HG02610 (cell line): Measurements from ENCODE around the gene PARD3.
"Not testable (repeated sequence)": the region's sequence is repeated elsewhere in the genome, so short reads cannot be mapped to it uniquely, and the experiment has no call there.

Experiments used
- ATAC-seq: cut with Tn5 transposase; IDR thresholded peaks from one replicate; pipeline ENCODE4 v1.9.1; 2021; ENCODE audit warnings: mild to moderate bottlenecking, moderate library complexity; ENCODE audit not compliant: unreplicated experiment

PARD3 gene

DNA sequence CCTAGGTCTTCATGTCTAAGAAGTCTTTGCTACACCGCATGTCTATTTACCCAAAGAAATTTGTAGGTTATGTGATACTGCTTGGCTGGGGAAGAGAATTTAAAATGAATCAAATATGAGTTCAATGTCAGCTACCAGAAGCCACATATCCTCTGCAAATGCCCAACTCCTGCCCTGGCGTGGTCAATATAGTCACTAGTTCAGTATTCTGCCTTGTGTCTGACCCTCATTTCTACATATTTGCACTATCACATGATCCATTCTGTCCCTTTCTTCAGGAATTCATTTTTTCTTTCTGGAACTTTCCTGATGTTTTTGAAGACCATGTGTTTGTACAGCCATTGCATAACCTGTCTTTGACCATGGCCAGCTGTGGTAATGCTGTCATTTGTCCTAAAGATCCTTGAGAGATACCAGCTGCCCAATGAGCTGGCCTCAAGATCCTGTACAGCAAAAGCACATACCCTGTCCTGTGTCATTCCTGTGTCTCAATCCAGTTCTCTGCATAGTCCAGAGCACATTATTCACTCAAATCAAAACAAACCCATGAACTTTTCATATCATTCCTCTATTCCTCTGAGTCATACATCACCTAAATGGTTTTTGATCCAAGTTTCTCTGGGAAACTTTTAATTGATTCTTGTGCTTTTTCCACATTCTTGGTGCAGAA, 524.5 kb downstream of the PARD3 start:
- no peak for ATAC-seq

DNA sequence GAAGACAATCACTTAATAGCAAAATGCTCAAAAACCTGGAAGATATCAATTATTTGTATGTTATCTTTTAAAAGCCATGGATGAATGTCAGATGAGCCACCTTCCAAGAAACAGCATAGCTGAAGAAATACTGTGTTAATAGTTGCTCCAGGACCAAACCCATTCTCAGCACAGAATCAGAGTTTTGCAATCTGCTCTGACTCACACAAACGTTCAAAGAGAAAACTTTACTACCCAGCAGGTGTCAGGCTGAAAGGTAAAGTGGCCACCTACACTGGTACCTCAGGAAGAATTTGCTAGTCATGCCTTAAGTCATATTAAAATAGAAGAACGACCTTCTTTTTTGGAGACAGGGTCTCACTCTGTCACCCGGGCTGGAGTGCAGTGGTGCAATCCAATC, 526.5 kb downstream of the PARD3 start:
- no peak for ATAC-seq

DNA sequence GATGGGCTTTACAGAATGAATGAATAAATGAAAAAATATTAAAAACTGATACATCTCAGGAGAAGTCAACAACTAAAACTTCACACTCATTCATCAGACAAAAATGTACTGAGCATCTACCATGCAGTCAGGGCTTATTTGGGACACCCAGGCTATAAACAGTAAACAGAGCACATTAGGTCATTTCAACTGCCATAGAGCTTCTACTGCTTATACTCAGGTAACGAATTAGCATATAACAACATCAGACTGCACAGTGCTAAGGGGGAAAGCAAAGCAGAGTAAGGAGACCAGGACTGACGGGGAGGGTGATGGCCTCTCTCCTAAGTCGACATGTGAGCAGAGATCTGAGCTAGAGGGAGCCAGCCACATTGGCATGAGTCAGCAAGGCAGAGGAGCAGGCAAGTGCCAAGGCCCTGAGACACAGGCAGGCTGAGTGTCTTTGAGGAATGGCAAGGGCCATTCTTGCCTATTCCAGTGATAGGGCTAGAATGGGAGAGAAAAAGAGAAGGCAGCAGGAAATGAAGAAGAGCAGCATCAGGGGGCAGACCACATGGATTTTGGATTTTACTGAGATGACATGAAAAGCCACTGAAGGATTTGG, 528.9 kb downstream of the PARD3 start:
- no peak for ATAC-seq

DNA sequence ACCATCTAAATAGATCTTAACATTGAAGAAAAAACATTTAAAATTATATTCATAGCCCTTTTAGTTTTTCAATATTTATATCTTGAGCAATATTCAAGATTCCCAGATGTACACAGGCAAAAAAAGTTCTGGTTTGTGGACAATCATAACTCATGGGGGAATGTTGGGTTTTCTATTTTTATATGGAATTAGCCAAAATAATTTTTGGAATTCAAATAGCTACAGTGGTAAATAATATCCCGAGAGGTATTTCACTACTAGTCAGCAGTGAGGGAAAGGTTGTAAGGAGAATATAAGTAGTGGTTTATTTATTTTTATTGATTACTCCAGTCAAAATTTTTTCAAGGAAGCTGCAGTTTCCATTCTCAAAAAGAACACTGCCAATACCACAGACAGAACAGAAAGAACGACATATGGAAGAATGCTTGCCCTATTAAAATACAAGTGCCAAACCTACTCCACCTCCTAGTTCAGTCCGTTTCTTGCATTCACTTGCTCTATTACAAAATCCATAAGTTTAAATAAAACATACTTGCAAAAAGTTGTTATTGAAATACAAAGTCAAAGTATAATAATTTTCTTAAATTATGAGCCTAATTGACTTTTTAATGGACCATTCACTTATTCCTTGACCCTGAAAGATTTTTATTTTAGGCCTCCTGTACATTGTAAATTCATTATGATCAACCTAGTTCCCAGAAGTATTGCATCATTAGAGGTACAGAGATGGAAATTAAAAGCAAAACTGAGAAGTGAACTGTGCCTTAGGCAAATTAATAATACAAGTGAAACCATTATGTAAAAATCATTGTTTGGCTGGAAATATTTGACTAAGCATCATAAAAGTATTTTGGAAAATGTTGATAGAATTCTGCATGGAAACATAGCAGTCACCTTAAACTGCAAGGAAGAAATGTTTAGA, 533.2 kb downstream of the PARD3 start:
- no peak for ATAC-seq

DNA sequence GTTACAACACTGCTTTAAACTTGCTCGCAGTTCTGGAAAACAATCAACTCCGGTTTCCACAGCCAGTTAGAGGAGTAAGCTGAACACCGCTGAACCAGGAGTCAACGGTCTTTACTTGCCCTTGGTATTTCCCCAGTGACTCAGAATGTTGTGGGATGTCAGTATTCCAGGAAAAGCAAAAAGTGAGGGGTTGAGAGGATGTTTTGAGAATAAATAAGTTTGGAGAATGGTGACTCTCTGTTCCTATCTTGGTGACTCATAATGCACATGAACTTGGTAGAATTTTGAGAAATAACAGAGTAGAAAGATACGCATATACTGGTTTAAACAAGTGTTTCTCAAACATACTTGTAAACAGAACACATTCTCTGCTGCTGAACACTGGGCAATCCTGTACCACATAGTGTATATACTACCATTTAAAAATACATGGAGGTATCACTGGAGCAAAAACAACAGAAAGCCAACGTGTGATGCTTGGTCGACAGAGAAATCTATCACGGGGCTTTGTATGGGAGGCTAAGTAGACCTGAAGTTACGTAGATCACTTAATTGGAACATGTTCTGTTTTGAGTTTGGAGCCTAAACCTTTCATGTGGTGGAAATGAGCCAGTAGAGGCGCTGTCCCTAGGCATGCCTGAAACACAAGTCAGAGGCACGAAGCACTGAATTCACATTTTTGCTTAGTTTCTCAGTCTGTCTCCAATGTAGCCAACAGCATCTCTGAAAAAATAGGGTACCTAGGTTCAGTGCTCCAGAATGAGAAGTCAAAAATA, 534.3 kb downstream of the PARD3 start:
- ATAC-seq = no peak

DNA sequence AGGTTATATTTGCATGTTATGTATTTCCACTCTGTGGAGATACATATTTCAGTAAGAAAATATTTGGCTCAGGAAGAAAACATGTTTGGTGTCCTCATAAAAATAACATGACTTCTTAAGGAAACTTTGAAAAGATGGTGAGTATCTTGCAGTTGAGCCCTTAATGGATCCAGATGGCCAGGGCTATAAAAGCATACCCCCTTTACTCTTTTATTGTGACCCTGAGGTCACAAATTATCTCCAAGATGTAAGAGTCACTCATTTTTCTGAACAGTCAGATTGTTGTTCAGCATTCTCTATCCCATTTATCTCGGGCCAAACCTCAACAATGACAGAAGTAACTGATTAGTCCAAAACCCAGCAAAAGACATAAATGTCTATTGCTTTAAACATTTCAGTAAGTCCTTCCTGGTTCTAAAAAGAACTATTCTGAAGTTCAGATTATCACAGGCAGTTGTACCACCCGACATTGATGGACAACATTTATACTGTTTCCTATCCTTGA, 539.4 kb downstream of the PARD3 start:
- ATAC-seq = no peak

DNA sequence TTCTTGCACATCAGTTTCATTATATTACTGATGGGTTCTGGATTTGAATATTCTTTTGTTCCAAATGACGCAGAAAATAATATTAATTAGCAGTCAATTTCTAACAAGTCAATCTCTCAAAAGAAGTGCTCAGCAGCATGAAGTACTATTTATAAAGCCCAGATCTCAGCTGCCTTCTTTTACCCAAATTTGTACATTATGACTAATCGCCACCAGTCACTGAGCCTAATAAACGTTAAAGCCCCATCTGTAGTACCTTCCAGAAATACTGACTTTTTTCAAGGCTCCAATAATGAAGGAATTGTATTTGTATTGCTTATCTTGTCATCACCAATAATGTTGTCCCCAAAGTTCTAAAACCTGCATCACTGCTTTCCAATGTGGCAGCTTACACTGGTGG, 540.2 kb downstream of the PARD3 start:
- ATAC-seq = no peak

DNA sequence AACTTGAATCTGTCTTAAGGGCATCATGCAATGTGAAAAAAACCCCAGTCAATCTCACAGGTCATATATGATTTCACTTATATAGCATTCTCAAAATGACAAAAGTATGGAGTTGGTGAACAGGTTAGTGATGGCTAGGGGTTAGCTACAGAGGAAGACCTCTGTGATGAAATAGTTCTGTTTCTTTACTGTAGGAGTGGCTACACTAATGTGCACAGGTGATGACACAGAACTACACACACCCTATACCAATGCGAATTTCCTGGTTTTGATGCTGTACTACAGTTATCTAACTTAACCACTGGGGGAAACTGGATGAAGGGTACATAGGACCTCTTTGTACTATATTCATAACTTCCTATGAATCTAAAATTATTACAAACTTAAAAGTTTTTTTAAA, 541.8 kb downstream of the PARD3 start:
- ATAC-seq = no peak

DNA sequence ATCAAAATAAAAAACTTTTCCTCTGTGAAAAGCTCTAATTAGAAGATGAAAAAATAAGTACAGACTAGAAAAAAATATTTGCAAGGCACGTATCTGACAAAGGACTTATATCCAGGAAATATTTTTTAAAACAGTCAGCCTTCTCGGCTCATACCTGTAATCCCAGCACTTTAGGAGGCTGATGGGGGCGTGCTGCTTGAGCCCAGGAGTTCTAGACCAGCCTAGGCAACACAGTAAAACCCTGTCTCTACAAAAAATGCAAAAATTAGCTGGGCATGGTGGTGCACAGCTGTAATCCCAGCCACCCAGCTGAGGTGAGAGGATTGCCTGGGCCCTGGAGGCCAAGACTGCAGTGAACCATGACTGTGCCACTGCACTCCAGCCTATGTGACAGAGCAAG, 542.8 kb downstream of the PARD3 start:
- no peak for ATAC-seq

DNA sequence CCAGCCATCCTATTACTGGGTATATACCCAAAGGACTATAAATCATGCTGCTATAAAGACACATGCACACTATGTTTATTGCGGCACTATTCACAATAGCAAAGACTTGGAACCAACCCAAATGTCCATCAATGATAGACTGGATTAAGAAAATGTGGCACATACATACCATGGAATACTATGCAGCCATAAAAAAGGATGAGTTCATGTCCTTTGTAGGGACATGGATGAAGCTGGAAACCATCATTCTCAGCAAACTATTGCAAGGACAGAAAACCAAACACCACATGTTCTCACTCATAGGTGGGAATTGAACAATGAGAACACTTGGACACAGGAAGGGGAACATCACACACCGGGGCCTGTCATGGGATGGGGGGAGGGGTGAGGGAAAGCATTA, 546.7 kb downstream of the PARD3 start:
- not testable (repeated sequence) for ATAC-seq

DNA sequence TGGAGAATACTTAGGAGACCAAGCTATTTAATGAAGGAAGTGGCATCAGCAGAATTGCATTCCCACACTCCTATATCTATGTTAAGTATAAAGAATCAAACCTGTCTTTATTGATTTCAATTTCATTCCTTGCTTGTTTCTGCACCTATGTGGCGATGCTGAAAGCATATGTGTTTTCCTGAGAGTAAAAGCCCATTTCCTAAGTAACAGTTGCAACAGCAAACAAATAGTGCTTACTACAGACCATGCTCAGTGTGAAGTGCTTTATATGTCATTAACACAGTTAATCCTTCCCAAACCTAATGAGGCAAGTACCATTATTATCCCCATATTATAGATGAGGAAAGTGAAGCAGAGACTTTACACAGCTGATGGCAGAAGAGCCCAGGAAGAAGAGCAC, 552.1 kb downstream of the PARD3 start:
- no peak for ATAC-seq

DNA sequence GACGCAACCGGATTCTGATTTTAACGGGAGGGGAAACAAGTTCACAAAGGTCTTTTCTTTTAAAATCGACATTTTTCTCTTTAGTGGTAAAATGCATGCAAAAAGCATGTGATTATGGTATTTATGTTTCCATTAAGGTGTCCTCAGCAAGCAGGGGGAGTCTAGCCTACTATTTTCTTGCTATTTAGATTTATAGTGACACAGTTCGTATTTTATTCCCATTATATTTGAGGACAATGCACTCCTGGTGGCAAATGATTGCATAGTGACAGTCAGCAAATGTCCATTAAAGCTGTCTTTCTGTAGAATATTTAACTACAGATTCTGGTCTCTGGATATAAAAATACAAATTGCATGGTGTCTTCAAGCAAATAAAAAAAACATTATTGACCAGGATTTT, 554.2 kb downstream of the PARD3 start:
- no peak for ATAC-seq

DNA sequence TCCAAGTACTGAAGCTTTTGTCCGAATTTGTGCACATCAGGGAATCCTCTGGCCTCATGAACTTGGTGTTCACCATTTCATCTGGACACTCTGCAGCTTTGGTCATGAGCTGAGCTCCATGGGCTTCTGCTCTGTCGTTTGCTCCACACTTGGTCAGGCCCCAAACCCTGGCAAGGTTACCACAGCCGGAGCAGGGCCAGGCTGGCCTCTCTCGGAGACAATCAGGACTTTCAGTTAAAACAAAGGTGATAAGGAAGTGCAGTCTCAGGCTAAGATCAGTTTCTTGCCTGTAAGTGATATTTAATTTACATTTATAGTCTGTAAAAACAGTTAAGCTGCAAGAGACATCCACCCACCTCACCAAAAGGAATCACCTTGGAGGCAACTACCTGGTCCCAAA, 558.9 kb downstream of the PARD3 start:
- no peak for ATAC-seq

DNA sequence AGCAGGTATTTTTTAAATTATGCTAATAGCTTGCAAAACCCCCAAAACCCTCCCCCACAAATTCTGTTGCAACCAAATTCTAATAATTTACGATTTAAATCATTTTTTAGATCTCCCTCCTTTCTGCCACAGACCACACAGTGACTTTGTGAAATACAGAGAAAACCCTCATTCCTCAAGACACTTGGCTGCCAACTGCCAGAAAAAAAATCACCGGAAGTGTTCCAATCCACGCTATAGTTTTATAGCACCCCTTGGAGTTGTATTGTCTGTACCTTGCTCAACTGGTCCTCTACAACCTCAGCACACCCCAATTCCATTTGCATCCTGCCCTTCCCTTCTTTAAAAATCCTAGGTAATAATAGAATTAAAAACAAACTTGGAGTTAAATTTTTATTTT, 560.1 kb downstream of the PARD3 start:
- no peak for ATAC-seq

DNA sequence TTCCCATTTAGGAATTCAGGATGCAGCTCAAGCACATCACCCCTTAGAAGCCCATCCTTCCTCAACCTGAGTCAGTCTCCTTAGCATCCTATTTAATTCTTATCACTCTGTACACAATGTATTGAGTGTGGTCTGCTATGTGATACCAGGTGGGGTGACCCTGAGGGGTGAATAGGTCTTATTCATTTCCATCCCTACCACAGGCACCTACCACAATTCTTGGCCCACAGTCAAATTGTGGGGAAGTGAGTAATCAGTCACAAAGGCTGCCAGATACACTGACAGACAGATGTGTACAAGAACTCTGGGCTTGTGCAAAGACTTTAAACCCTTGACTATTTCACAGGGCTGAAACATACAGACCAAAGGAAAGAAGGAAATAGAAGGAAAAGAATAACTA, 560.5 kb downstream of the PARD3 start:
- peak; percentile 84 for ATAC-seq

DNA sequence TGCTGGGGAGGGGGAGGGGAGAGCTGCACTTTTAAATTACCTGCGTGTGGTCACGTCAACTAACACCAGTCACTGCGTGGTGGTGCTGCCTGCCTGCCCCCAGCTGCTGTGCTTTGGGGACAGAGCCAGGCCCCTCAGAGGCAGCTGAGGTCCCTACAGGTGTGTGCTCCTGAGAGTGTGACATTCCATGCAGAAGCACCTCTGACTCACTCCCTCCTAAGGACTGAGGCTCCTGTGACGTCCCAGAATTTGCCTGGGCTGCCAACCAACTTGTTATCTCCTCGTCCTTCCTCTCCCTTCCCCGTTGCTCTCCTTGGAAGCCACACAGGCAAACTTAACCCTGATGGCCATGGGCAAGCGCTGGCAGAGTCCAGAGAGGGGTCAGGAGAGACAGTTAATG, 563.0 kb downstream of the PARD3 start:
- no peak for ATAC-seq

DNA sequence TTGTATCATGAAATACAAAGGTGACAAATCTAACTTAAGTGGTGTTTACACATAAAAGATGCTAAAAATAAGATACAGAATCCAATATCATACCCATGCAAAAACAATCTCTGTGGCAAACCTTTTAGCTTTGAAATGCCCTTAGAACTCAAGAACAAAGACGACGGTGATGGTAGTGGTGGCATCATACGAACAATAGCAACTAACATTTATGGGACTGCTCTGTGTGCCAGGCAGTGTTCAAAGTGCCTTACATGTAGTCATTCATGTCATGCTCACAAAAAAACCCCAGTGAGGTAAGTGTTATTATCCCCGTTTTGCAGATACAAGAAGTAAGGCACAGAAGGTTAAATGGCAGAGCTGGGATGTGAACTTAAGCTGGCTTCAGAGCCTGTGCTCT, 563.9 kb downstream of the PARD3 start:
- ATAC-seq = no peak

DNA sequence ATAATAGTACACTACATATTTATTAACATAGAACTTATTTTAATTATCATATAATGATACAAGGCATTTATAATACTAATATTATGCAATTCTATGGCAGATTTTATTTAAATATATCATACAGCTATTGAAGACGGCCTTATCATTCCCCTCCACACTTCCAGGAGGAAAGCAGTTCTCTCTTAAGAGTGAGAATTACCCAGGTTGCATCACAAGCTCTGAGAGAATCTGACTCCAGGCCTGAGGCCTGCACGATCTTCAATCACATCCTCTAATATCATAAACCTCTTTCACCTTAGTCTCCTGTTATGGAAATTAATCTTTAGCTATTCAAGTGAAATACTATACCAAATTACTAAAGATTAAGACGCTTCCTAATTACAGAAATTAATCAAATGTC, 564.4 kb downstream of the PARD3 start:
- ATAC-seq = no peak

DNA sequence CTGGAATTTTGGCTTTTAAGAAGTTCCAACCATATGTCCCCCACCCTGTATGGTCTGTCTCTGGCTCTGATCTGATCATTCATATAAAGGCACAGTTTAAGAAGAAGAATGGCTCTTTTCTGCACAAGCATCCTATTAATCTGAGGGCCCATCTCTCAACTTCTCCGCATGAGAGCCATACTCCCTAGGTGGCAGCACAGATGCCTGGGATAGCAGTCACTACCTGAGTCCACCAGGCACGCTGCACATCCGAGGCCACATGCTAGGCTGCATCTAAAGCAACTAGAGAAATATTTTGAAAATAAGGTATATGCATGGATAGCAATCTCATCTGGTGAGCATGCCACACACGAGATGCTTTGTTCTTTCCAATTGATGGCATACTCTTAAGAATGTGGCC, 565.5 kb downstream of the PARD3 start:
- ATAC-seq = no peak

DNA sequence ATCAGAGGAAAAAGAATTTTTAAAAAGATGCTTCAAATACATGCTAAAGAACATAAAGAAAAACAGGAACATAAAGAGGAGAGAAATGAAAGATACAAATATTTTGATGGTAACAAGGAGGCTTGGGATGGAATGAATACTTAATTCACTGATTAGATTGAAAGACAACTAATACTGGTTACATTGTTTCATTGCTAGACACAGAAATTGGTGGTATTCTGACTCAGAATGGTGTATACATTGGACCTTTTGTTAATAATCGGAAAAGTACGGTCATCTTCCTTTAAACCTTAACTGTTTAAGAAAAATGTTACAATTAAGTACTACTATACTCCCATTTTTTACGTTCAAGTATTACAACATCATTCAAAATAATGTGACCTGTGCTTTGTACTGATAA, 567.5 kb downstream of the PARD3 start:
- no peak for ATAC-seq
